GM18505 (cell line): ENCODE results near the gene CALY.

Experiments used
- ATAC-seq: cut with Tn5 transposase; IDR thresholded peaks from one replicate; pipeline ENCODE4 v1.9.1; 2021; ENCODE audit not compliant: unreplicated experiment
- POLR2A ChIP-seq: IDR thresholded peaks from 4 replicates; pipeline ENCODE4 v1.6.1; 2011; ENCODE audit warnings: borderline replicate concordance; ENCODE audit not compliant: insufficient read depth, insufficient read length; ENCODE audit errors: extremely low read depth

Gene CALY

GRCh38 chr10:133312769-133313145 is 23.9 kb downstream of the CALY start:
- no peak for ATAC-seq
- TF ChIP-seq POLR2A = no peak

GRCh38 chr10:133312016-133312768 is 24.5 kb downstream of the CALY start:
- no peak for ATAC-seq
- TF ChIP-seq POLR2A = no peak

- TF ChIP-seq POLR2A = no peak
- ATAC-seq = no peak
Observed at GRCh38 chr10:133311570-133311969, 25.1 kb downstream of the CALY start.

- no peak for TF ChIP-seq POLR2A
- no peak for ATAC-seq
Observed at GRCh38 chr10:133310789-133311188, 25.9 kb downstream of the CALY start.

- no peak for TF ChIP-seq POLR2A
- no peak for ATAC-seq
Observed at GRCh38 chr10:133310399-133310755, 26.3 kb downstream of the CALY start.

- ATAC-seq = no peak
- no peak for TF ChIP-seq POLR2A
Observed at GRCh38 chr10:133309720-133310398, 26.8 kb downstream of the CALY start.

- peak; percentile 72 for ATAC-seq
- no peak for TF ChIP-seq POLR2A
Observed at GRCh38 chr10:133309100-133309719, 27.5 kb downstream of the CALY start.

GRCh38 chr10:133308421-133309099 is 28.1 kb downstream of the CALY start, which contains the start of the genes TUBGCP2 and ZNF511:
TUBGCP2 (minus strand) TSS chr10:133308872; CDS start chr10:133302941, 5,931 bp downstream.
ZNF511 (plus strand) TSS chr10:133308914; CDS start chr10:133308944, 30 bp downstream.
- TF ChIP-seq POLR2A = peak; percentile 83
- peak; percentile 68 for ATAC-seq

- no peak for TF ChIP-seq POLR2A
- peak; percentile 43 for ATAC-seq
Observed at GRCh38 chr10:133307776-133308420, 28.8 kb downstream of the CALY start.

GRCh38 chr10:133306941-133307379 is 29.7 kb downstream of the CALY start:
- no peak for ATAC-seq

GRCh38 chr10:133306097-133306476 is 30.6 kb downstream of the CALY start:
- TF ChIP-seq POLR2A = no peak
- ATAC-seq = no peak

More at GRCh38 chr10:133306941-133307379, 29.7 kb downstream of the CALY start:
- no peak for TF ChIP-seq POLR2A

GRCh38 chr10:133303206-133303605 is 33.5 kb downstream of the CALY start:
- ATAC-seq = no peak
- TF ChIP-seq POLR2A = no peak

- TF ChIP-seq POLR2A = no peak
Observed at GRCh38 chr10:133302230-133302629, 34.5 kb downstream of the CALY start.

GRCh38 chr10:133299738-133300137 is 37.0 kb downstream of the CALY start:
- no peak for ATAC-seq
- no peak for TF ChIP-seq POLR2A

More at GRCh38 chr10:133302230-133302629, 34.5 kb downstream of the CALY start:
- ATAC-seq = no peak
